Upper lobe of right lung (tissue), 1 donor: Measurements from ENCODE around the gene SLC1A4. TPM values are rescaled to one million over a fixed set of nuclear protein-coding genes. Genes with fewer than 3 reads are reported as not detected.
A peak's percentile ranks its signal among the peaks of the same experiment; 100 is the strongest.

ENCODE experiments used
- ATAC-seq: fragments of 200-7000 bp; cut with Tn5 transposase; one replicate; pipeline ENCODE4 v1.9.1; 2020; ENCODE audit warnings: mild to moderate bottlenecking, moderate library complexity
- DNase-seq: peaks from one replicate; pipeline ENCODE4 v3.0.0-alpha.2; 2020
- H3K27ac ChIP-seq: fragments of 200-600 bp; one replicate; pipeline ENCODE4 v1.8.0; 2022
- H3K27me3 ChIP-seq: fragments of 200-600 bp; one replicate; pipeline ENCODE4 v1.8.0; 2022; ENCODE audit warnings: mild to moderate bottlenecking
- H3K36me3 ChIP-seq: fragments of 200-600 bp; one replicate; pipeline ENCODE4 v1.8.0; 2022
- H3K4me1 ChIP-seq: fragments of 200-600 bp; one replicate; pipeline ENCODE4 v1.8.0; 2022
- H3K4me3 ChIP-seq: fragments of 200-600 bp; one replicate; pipeline ENCODE4 v1.8.0; 2022; ENCODE audit warnings: mild to moderate bottlenecking
- H3K9me3 ChIP-seq: fragments of 200-600 bp; one replicate; pipeline ENCODE4 v1.8.0; 2022
- intact Hi-C: fragments of 100-400 bp; cut with DNase I; formaldehyde crosslinking; loops from one replicate; pipeline ENCODE4 v1.11.0; 2022
- total RNA-seq: library from RNA; stranded (reverse); fragmentation: NEBNext Ultra II Directional; extraction: Animal tissue kit (Norgen Biotek cat#: 25700); gene quantifications from one replicate; pipeline ENCODE4 v1.2.1, GENCODE V29; 2021
- TF ChIP-seq, protein P1 (sequence below): fragments of 200-600 bp; IDR thresholded peaks from one replicate; pipeline ENCODE4 v1.8.0; 2022; ENCODE audit warnings: antibody characterized with exemption
- donor health status: DM: no; HTN: yes; CAD: no; lungs with severe emphysema.

The SLC1A4 gene
- total RNA-seq, 1 donor from 2014 or later, result 12.2 TPM

DNA sequence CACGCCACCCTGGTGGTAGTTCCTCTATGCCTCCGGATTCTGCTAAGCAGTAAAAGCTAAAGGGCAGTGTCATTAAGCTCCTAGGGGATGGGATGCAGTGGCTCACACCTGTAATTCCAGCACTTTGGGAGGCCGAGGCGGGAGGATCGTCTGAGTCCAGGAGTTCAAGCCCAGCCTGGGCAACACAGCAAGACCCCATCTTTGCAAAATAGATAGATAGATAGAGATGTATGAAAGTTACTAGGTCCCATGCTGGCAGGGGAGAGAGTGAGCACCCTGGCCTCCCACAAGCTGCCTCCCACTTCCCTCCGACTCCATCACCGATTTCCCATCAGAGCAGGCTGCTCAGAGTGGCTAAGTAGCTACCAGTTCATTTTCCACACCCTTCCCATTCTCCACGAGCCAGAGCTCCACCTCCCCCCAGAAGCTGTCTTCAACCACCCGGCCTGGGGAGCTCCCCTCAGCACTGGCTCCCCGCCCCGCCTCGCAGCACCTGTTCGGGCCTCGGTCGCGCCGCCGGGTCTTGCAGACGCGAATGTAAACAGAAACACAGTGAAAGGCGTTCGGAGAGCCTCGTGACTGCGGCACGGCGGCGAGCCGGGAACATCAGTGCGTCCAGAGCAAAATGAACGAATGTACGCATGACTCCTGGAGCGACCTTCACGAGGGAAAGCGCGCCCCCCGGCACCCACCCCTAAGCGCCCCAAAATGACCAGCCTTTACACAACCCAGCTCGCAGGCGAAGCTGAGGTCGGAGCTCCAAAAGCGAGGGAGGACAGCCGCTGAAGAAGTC lies 66.4 kb downstream of the SLC1A4 start:
- H3K27ac ChIP-seq, result peak overlapping the region; percentile 59
- peaks cover 23% of the 10 kb centered on the region for H3K4me1 ChIP-seq
- no peaks in the 10 kb centered on the region for H3K36me3 ChIP-seq
- intact Hi-C loops, result no loop called here
- DNase-seq (peak; percentile 83), ATAC-seq (peak; percentile 44)
- TF ChIP-seq, protein P1, sequence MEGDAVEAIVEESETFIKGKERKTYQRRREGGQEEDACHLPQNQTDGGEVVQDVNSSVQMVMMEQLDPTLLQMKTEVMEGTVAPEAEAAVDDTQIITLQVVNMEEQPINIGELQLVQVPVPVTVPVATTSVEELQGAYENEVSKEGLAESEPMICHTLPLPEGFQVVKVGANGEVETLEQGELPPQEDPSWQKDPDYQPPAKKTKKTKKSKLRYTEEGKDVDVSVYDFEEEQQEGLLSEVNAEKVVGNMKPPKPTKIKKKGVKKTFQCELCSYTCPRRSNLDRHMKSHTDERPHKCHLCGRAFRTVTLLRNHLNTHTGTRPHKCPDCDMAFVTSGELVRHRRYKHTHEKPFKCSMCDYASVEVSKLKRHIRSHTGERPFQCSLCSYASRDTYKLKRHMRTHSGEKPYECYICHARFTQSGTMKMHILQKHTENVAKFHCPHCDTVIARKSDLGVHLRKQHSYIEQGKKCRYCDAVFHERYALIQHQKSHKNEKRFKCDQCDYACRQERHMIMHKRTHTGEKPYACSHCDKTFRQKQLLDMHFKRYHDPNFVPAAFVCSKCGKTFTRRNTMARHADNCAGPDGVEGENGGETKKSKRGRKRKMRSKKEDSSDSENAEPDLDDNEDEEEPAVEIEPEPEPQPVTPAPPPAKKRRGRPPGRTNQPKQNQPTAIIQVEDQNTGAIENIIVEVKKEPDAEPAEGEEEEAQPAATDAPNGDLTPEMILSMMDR, result no peak
- no peaks in the 10 kb centered on the region for H3K9me3 ChIP-seq
- no peaks in the 10 kb centered on the region for H3K27me3 ChIP-seq
- H3K4me3 ChIP-seq, result peak overlapping the region; percentile 86

DNA sequence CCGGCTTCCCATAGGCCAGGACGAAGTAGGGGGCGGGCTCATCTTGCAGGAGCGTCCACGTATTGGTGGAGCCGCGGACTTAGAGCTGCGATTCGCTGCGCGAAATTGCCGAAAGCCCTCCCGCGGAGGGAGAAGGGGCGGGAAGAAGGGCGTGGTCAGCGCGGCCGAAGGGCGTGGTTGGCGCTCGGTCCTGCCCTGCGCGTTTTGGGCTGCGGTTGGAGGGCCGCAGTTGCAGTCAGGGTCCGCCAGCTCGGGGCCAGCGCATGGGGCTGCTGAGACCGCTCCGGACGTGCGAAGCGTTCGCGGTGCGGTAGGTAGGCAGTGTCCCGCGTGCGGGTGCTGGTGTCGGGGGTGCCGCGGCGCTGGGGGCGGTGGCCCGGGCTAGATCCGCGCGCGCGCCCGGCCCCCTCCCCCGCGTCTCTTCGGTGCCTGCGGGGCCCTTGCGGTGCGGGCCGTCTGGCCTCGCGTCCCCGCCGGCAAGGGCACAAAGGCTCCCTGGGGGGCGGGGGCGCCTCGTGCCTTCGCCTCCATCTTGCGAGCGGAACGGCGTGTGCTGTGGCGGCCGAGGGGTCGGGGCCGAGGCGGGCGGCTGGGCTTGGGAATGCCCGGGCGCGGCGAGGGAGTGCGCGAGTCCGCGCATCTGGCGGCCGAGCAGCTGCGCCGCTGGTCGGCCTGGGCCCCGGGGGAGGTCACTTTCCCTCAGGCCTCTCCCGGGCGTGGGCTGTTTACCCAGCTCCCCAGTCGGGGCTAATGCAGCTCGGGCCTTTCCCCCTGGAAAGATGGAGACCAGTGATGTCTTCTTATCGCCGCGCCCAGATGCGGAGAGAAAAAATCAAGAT lies 67.2 kb downstream of the SLC1A4 start, which contains the start of gene CEP68:
Gene CEP68, plus strand, starts transcription at position 202 of the 839 bp plus-strand sequence. CDS start 13,029 bp downstream, outside the sequence.
- H3K27ac ChIP-seq, result peak within 1 kb of the TSS; percentile 85
- H3K4me1 ChIP-seq, result peaks cover 23% of the 10 kb centered on the region
- H3K27me3 ChIP-seq, result no peaks in the 10 kb centered on the region
- intact Hi-C loops, result no loop called here
- no peaks in the 10 kb centered on the region for H3K9me3 ChIP-seq
- TF ChIP-seq, protein P1, result no peak
- ATAC-seq (peak; percentile 98), DNase-seq (peak; percentile 98)
- peak within 1 kb of the TSS; percentile 86 for H3K4me3 ChIP-seq
- H3K36me3 ChIP-seq, result no peaks in the 10 kb centered on the region

DNA sequence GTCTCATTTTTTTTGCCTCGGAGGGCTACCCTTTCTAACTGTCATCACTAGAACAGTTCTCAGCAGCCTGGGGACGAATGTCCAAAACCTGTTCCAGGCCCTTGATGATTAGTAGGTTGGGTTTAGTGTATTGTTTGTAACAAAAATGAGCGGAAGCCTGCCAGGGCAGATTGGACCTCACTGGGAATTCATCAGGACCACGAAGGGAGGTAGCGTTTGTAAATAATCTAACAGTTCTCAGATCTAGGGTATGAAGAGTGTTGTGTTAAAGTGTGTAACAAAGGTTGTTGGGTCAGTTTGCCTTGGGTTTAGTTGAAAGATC lies 67.8 kb downstream of the SLC1A4 start:
- Histone ChIP-seq H3K4me1 (peaks cover 23% of the 10 kb centered on the region), H3K9me3 (no peaks in the 10 kb centered on the region), H3K4me3 (peak overlapping the region; percentile 86), H3K27ac (peak overlapping the region; percentile 85), H3K27me3 (no peaks in the 10 kb centered on the region), H3K36me3 (no peaks in the 10 kb centered on the region)
- TF ChIP-seq, protein P1, result no peak
- no peak for DNase-seq
- intact Hi-C loops, result no loop called here
- ATAC-seq, result no peak

DNA sequence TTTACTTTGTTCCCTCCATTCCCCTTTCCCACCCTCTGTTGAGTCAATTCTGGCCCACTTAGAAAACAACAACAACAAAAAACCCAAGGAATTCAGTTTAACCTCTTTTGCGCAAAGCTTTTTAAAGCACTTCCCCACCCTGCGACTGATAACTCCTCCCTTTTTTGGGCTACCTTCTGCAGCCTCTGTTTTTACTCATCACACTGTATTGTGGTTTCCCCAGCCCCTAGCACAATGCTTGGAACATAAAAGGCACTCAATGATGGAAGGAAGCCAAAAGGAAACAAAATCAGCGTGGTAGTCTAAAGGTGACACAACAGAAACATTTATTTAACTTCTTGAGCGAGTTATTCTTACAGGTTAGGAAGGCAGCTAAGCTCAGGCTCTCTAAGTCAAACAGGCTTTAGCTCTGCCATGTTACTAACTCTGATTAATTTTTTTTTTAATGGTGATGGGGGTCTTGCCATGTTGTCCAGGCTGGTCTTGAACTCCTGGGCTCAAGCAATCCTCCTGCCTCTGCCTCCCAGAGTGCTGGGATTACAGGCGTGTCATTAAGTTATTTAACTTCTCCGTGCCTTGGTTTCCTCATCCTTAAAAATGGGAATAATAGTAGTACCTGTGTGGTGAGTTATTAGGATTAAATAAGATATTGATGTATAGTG lies 68.3 kb downstream of the SLC1A4 start:
- TF ChIP-seq, protein P1, result no peak
- Histone ChIP-seq H3K27ac (peak overlapping the region; percentile 85), H3K4me3 (peak overlapping the region; percentile 86), H3K27me3 (no peaks in the 10 kb centered on the region), H3K36me3 (no peaks in the 10 kb centered on the region), H3K4me1 (peaks cover 23% of the 10 kb centered on the region), H3K9me3 (no peaks in the 10 kb centered on the region)
- intact Hi-C loops, result no loop called here
- ATAC-seq, result no peak
- no peak for DNase-seq

DNA sequence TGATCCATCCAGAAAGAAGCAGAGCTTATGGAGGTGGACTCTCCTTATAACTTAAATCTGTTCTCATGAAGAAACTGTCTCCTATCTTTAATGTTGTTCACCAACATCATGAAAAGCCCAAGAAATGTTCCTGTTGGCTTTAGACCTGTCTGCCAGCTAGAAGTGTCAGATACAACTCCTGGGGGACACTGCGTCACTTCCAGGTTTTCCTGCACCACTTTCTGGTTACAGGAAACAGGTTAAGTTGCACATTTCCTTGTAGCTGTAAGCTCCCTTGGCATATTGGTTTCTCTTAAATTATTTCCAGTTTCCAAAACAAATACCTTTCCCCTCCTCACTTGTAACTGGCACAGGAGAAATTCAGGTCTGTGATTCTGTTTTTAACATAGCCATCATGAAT lies 69.9 kb downstream of the SLC1A4 start:
- no peak overlapping the region for H3K27ac ChIP-seq
- no peaks in the 10 kb centered on the region for H3K9me3 ChIP-seq
- intact Hi-C loops, result no loop called here
- no peak overlapping the region for H3K4me3 ChIP-seq
- ATAC-seq, result no peak
- H3K27me3 ChIP-seq, result no peaks in the 10 kb centered on the region
- H3K36me3 ChIP-seq, result no peaks in the 10 kb centered on the region
- peaks cover 36% of the 10 kb centered on the region for H3K4me1 ChIP-seq
- DNase-seq, result no peak
- TF ChIP-seq, protein P1, result no peak
